IMR-90 (cell line): ENCODE data around the gene NSA2.

Source experiments
- MAFK ChIP-seq: IDR thresholded peaks from 2 replicates; pipeline ENCODE4 v1.6.1; 2012; ENCODE audit warnings: low read depth, low read length, improper control_type of control experiment
- MAZ ChIP-seq: IDR thresholded peaks from 2 replicates; pipeline ENCODE4 v1.6.1; 2012; ENCODE audit warnings: low read depth, mild to moderate bottlenecking, low read length, improper control_type of control experiment, moderate library complexity, borderline replicate concordance
- MXI1 ChIP-seq: IDR thresholded peaks from 2 replicates; pipeline ENCODE4 v1.6.1; 2012; ENCODE audit warnings: low read depth, mild to moderate bottlenecking, low read length, moderate library complexity, borderline replicate concordance
- POLR2A ChIP-seq: IDR thresholded peaks from 2 replicates; pipeline ENCODE4 v1.6.1; 2012; ENCODE audit warnings: mild to moderate bottlenecking, low read depth, low read length
- RAD21 ChIP-seq: IDR thresholded peaks from 2 replicates; pipeline ENCODE4 v1.6.1; 2012; ENCODE audit warnings: low read length, improper control_type of control experiment
- TF ChIP-seq, protein P1 (sequence below): conservative IDR thresholded peaks from 2 replicates; pipeline ENCODE4 v1.5.1; 2012; ENCODE audit warnings: mild to moderate bottlenecking, low read depth, low read length, improper control_type of control experiment

- TF ChIP-seq, protein P1, sequence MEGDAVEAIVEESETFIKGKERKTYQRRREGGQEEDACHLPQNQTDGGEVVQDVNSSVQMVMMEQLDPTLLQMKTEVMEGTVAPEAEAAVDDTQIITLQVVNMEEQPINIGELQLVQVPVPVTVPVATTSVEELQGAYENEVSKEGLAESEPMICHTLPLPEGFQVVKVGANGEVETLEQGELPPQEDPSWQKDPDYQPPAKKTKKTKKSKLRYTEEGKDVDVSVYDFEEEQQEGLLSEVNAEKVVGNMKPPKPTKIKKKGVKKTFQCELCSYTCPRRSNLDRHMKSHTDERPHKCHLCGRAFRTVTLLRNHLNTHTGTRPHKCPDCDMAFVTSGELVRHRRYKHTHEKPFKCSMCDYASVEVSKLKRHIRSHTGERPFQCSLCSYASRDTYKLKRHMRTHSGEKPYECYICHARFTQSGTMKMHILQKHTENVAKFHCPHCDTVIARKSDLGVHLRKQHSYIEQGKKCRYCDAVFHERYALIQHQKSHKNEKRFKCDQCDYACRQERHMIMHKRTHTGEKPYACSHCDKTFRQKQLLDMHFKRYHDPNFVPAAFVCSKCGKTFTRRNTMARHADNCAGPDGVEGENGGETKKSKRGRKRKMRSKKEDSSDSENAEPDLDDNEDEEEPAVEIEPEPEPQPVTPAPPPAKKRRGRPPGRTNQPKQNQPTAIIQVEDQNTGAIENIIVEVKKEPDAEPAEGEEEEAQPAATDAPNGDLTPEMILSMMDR: no peak
- TF ChIP-seq MXI1 (no peak), MAFK (no peak), POLR2A (no peak), RAD21 (no peak), MAZ (no peak)
These were observed 5.3 kb downstream of the NSA2 start for GRCh38 chr5:74772359-74772758.
